ENCODE data around the gene DMRTC2. TPM values are rescaled to one million over a fixed set of nuclear protein-coding genes. Genes with fewer than 3 reads are reported as not detected.
"Not testable (repeated sequence)": the region's sequence is repeated elsewhere in the genome, so short reads cannot be mapped to it uniquely, and the experiment has no call there.

Gene DMRTC2
- total RNA-seq, 1 donor from 2014 or later = not detected

DNA sequence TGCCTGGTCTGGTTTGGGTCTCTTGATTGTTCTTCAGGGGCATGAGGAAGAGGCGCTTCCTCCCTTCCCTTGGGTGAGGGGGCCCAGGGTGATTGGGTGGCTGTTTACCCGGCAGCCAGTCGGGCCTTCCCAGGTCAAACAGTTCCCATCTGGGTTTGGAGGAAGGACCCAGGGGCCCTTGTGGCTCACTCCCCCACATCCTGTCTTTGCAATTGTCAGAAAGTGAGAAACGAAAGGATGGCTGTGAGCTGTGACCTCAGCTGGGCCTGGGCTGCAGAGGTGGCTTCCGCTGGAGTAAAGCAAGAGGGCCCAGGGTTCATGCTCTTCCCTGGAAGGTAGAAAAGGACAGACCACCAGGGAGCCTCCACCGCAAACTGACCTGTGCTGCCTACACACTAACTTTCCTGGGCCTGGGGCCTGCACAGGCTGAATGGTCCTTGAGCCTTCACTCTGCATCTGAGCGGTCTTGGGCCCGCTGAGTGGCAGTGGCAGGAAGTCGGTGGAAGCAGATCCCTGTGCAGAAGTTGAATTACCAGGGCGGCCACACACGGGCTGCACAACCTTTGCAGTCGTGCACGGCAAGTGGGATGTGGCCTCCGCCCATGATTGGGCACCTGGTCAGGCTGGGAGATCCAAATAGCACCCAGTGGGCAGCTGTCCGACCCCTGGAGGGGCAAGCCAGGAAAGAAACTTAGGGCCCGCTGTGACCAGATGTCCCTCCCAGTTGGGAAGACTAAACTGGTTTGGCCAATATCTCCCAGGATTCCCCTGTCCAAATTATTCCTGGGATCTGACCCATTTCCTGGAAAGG is 26.9 kb downstream of the DMRTC2 start:
- no peaks in the 10 kb centered on the region for H3K9me3 Mint-ChIP-seq (ENCODE audit: unreplicated experiment)
- H3K27me3 Mint-ChIP-seq (ENCODE audit: unreplicated experiment) = peaks cover 16% of the 10 kb centered on the region
- H3K27ac Mint-ChIP-seq (ENCODE audit: unreplicated experiment) = peak overlapping the region; percentile 74
- TF ChIP-seq, protein P1, sequence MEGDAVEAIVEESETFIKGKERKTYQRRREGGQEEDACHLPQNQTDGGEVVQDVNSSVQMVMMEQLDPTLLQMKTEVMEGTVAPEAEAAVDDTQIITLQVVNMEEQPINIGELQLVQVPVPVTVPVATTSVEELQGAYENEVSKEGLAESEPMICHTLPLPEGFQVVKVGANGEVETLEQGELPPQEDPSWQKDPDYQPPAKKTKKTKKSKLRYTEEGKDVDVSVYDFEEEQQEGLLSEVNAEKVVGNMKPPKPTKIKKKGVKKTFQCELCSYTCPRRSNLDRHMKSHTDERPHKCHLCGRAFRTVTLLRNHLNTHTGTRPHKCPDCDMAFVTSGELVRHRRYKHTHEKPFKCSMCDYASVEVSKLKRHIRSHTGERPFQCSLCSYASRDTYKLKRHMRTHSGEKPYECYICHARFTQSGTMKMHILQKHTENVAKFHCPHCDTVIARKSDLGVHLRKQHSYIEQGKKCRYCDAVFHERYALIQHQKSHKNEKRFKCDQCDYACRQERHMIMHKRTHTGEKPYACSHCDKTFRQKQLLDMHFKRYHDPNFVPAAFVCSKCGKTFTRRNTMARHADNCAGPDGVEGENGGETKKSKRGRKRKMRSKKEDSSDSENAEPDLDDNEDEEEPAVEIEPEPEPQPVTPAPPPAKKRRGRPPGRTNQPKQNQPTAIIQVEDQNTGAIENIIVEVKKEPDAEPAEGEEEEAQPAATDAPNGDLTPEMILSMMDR (IDR thresholded peaks at IDR 0.05; ENCODE audit: unreplicated experiment) = no peak
- H3K4me3 Mint-ChIP-seq (ENCODE audit: unreplicated experiment) = peak overlapping the region; percentile 71
- H3K4me1 Mint-ChIP-seq (ENCODE audit: unreplicated experiment) = peaks cover 23% of the 10 kb centered on the region
- no peak for DNase-seq (ENCODE audit: low spot score)
- H3K36me3 Mint-ChIP-seq (ENCODE audit: low read depth, unreplicated experiment) = peaks cover 30% of the 10 kb centered on the region

DNA sequence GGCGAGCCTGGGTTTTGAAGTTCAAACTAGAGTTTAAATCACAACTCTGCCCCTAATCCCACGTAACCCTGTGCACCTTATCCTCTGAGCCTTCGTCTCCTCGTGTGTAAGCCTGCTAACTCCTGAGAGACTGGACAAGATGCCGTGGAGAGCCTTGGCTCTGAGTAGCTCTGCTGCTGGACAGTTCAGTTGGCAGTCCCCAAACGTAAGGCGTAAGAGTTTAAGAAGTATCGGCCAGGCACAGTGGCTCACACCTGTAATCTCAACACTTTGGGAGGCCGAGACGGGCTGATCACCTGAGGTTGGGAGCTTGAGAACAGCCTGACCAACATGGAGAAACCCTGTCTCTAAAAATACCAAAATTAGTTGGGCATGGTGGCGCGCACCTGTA is 27.5 kb downstream of the DMRTC2 start:
- H3K4me1 Mint-ChIP-seq (ENCODE audit: unreplicated experiment) = peaks cover 23% of the 10 kb centered on the region
- H3K27me3 Mint-ChIP-seq (ENCODE audit: unreplicated experiment) = peaks cover 16% of the 10 kb centered on the region
- peak overlapping the region; percentile 74 for H3K27ac Mint-ChIP-seq (ENCODE audit: unreplicated experiment)
- no peak overlapping the region for H3K4me3 Mint-ChIP-seq (ENCODE audit: unreplicated experiment)
- no peaks in the 10 kb centered on the region for H3K9me3 Mint-ChIP-seq (ENCODE audit: unreplicated experiment)
- peaks cover 30% of the 10 kb centered on the region for H3K36me3 Mint-ChIP-seq (ENCODE audit: low read depth, unreplicated experiment)
- no peak for DNase-seq (ENCODE audit: low spot score)
- TF ChIP-seq, protein P1 (IDR thresholded peaks at IDR 0.05; ENCODE audit: unreplicated experiment) = no peak

DNA sequence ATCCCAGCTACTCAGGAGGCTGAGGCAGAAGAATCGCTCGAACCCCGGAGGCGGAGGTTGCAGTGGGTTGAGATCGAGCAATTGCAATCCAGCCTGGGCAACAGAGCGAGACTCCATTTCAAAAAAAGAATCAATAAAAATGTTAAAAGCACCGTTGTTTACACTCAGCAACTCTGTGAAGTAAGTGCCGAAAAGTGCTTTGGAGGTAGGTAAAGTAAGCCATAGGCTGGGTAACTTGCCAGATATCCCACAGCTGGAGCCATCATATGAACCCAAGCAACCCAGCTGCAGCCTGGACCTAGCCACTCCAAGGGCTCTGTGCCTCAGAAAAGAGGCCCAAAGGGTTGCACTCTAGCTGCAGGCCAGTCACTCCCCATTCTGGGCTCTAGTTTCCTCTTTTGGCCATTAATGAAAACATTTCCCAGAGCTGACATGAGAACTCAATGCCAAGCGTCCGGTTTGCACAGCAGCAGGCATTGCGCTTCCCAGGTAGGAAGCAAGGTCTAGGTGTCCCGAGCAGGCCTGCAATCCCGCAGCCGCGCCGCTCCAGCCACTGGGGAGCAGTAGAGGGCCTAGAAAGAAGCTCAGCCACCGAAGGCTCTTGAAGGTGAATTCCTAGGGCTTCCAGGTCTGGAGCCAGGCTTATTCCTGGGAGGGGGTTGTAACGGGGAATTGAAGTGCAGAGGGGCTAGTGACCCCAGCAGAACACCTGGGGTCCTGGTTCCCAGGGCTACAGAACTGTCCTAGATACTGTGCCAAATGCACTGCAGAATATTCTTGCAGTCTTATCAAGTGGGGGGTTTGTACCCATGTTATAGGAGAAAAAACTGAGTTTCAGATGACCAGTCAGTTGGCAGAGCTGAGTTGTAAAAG is 28.2 kb downstream of the DMRTC2 start:
- Mint-ChIP-seq H3K27ac (ENCODE audit: unreplicated experiment) (no peak overlapping the region), H3K9me3 (ENCODE audit: unreplicated experiment) (no peaks in the 10 kb centered on the region), H3K4me1 (ENCODE audit: unreplicated experiment) (peaks cover 19% of the 10 kb centered on the region), H3K27me3 (ENCODE audit: unreplicated experiment) (peaks cover 14% of the 10 kb centered on the region), H3K36me3 (ENCODE audit: low read depth, unreplicated experiment) (peaks cover 26% of the 10 kb centered on the region), H3K4me3 (ENCODE audit: unreplicated experiment) (no peak overlapping the region)
- TF ChIP-seq, protein P1 (IDR thresholded peaks at IDR 0.05; ENCODE audit: unreplicated experiment) = peak; percentile 19
- peak; percentile 85 for DNase-seq (ENCODE audit: low spot score)

DNA sequence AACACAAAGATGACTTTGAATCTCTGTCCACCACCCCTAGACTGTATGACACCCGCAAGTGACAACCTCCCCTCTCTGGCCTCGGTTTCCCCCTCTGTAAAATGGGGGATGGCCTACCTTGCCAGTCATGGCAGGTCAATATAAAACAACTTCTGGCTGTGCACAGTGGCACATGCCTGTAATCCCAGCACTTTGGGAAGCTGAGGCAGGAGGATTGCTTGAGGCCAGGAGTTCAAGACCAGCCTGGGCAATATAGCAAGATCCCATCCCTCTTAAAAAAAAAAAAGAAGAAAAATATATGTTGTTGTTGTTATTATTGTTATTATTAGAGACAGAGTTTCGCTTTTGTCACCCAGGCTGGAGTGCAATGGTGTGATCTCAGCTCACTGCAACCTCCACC is 31.1 kb downstream of the DMRTC2 start:
- not testable (repeated sequence) for H3K27ac Mint-ChIP-seq (ENCODE audit: unreplicated experiment); DNase-seq (ENCODE audit: low spot score); H3K4me3 Mint-ChIP-seq (ENCODE audit: unreplicated experiment); H3K9me3 Mint-ChIP-seq (ENCODE audit: unreplicated experiment)
- Mint-ChIP-seq H3K27me3 (ENCODE audit: unreplicated experiment) (peaks cover 13% of the 10 kb centered on the region), H3K4me1 (ENCODE audit: unreplicated experiment) (peaks cover 13% of the 10 kb centered on the region), H3K36me3 (ENCODE audit: low read depth, unreplicated experiment) (peaks cover 12% of the 10 kb centered on the region)

DNA sequence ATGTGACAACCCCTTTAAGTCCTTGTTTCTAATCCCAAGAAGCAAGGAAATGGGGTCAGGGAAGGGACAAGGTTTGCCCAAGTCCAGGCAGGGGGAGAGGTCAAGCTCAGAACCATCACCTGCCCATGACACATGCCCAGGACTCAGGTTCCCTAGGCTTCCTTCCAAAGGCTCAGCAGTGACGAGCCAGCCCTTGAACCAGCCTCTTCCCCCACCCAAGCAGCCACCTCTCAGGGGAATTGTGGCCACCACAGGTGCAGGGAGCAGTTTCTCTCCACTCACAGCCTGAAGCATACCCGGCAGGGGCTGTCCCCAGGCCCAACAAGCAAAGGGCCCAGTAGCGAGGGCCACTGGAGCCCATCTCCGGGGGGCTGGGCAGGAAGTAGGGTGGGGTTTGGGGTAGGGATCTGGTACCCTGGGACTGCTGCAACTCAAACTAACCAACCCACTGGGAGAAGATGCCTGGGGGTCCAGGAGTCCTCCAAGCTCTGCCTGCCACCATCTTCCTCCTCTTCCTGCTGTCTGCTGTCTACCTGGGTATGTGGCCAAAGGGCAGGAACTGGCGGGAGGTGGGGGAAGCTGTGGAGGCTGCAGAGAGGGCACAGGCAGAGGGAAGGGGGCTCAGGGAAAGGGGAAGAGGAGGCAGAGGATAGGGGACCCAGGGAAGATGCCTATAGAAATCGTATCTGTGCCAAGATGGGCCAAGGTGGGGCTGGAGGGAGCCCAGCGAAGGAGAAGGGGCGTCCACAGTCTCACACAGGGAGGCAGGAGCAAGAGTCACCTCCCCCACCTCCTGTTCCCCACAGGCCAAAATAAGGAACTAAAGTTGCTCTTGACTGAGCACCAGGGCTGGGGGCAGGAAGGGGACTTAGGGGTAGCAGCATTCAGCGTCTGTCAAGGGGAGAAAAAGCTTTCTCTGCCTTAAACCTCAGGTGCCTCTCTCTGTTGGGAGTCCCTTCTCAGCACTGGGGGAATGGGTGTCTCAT is 32.3 kb downstream of the DMRTC2 start, which contains the start of gene CD79A:
Gene CD79A (plus strand): TSS at position 433 of the 986 bp plus-strand sequence. CDS start 26 bp downstream, at position 459.
- Mint-ChIP-seq H3K9me3 (ENCODE audit: unreplicated experiment) (no peaks in the 10 kb centered on the region), H3K27me3 (ENCODE audit: unreplicated experiment) (peaks cover 8% of the 10 kb centered on the region), H3K36me3 (ENCODE audit: low read depth, unreplicated experiment) (peaks cover 2% of the 10 kb centered on the region), H3K27ac (ENCODE audit: unreplicated experiment) (no peak within 1 kb of the TSS), H3K4me3 (ENCODE audit: unreplicated experiment) (no peak within 1 kb of the TSS), H3K4me1 (ENCODE audit: unreplicated experiment) (peaks cover 4% of the 10 kb centered on the region)
- TF ChIP-seq, protein P1 (IDR thresholded peaks at IDR 0.05; ENCODE audit: unreplicated experiment) = no peak
- DNase-seq (ENCODE audit: low spot score) = no peak

Data from endothelial cell (in vitro differentiated cells).